T-helper 17 cell (primary cell): ENCODE results near the gene SDK1. TPM values are rescaled to one million over a fixed set of nuclear protein-coding genes. Genes with fewer than 3 reads are reported as not detected.

Source experiments
- ATAC-seq: fragments of 150-1000 bp; cut with Tn5 transposase; 2 replicates; pipeline ENCODE4 v1.10.0; 2021; ENCODE audit warnings: mild to moderate bottlenecking, moderate library complexity
- DNase-seq, 3 donors: peaks; one replicate each; pipeline versions ENCODE4 v3.0.0 to v3.0.0-alpha.2; 2020 to 2021
- H3K9me3 ChIP-seq: one replicate; pipeline ENCODE4 v1.7.0; 2013; ENCODE audit warnings: low read length, mild to moderate bottlenecking; ENCODE audit not compliant: control insufficient read depth, poor library complexity, severe bottlenecking
- H3K27ac Mint-ChIP-seq: one replicate; pipeline ENCODE4 v1.8.0; 2022; ENCODE audit warnings: mild to moderate bottlenecking, moderate library complexity, mixed read lengths
- H3K27me3 Mint-ChIP-seq: one replicate; pipeline ENCODE4 v1.8.0; 2022; ENCODE audit warnings: mixed read lengths
- H3K36me3 Mint-ChIP-seq: one replicate; pipeline ENCODE4 v1.8.0; 2022; ENCODE audit warnings: low read depth, mixed read lengths
- H3K4me1 Mint-ChIP-seq: one replicate; pipeline ENCODE4 v1.8.0; 2022; ENCODE audit warnings: mild to moderate bottlenecking, mixed read lengths
- H3K4me3 Mint-ChIP-seq: one replicate; pipeline ENCODE4 v1.8.0; 2022; ENCODE audit warnings: mild to moderate bottlenecking, moderate library complexity, mixed read lengths
- total RNA-seq, 4 donors: library from RNA in 2 of 4; stranded (reverse) in 2 of 4; gene quantifications; one replicate each; pipeline ENCODE4 v1.2.3 and lab custom pipeline; 2022 to 2026

SDK1 gene
- total RNA-seq, 2 donors from 2014 or later: 0.12 to 0.13 TPM

GRCh38 chr7:4017785-4018184 lies 716.7 kb downstream of the SDK1 start:
- DNase-seq (no peak), ATAC-seq (no peak)
- Mint-ChIP-seq H3K4me1 (no peaks in the 10 kb centered on the region), H3K27me3 (peaks cover 19% of the 10 kb centered on the region), H3K27ac (no peak overlapping the region), H3K36me3 (no peaks in the 10 kb centered on the region), H3K4me3 (no peak overlapping the region)
- H3K9me3 ChIP-seq: no peaks in the 10 kb centered on the region

- H3K36me3 Mint-ChIP-seq: no peaks in the 10 kb centered on the region
These were observed 717.7 kb downstream of the SDK1 start for GRCh38 chr7:4018601-4019316.

GRCh38 chr7:4020086-4020485 lies 719.0 kb downstream of the SDK1 start:
- Mint-ChIP-seq H3K27me3 (peaks cover 15% of the 10 kb centered on the region), H3K4me3 (no peak overlapping the region), H3K36me3 (no peaks in the 10 kb centered on the region), H3K27ac (no peak overlapping the region), H3K4me1 (no peaks in the 10 kb centered on the region)
- no peak for DNase-seq
- no peaks in the 10 kb centered on the region for H3K9me3 ChIP-seq
- ATAC-seq: no peak

More at GRCh38 chr7:4018601-4019316, 717.7 kb downstream of the SDK1 start:
- no peak for DNase-seq
- H3K27ac Mint-ChIP-seq: no peak overlapping the region
- no peaks in the 10 kb centered on the region for H3K9me3 ChIP-seq
- no peak overlapping the region for H3K4me3 Mint-ChIP-seq
- ATAC-seq: no peak
- peaks cover 21% of the 10 kb centered on the region for H3K27me3 Mint-ChIP-seq
- no peaks in the 10 kb centered on the region for H3K4me1 Mint-ChIP-seq

- Mint-ChIP-seq H3K4me1 (no peaks in the 10 kb centered on the region), H3K27ac (no peak overlapping the region), H3K4me3 (no peak overlapping the region), H3K27me3 (peaks cover 4% of the 10 kb centered on the region), H3K36me3 (no peaks in the 10 kb centered on the region)
- no peak for ATAC-seq
- DNase-seq: no peak
- no peaks in the 10 kb centered on the region for H3K9me3 ChIP-seq
These were observed 720.4 kb downstream of the SDK1 start for GRCh38 chr7:4021413-4021812.

GRCh38 chr7:4022265-4022664 lies 721.2 kb downstream of the SDK1 start:
- Mint-ChIP-seq H3K27me3 (peaks cover 4% of the 10 kb centered on the region), H3K27ac (no peak overlapping the region), H3K4me3 (no peak overlapping the region), H3K4me1 (no peaks in the 10 kb centered on the region), H3K36me3 (no peaks in the 10 kb centered on the region)
- H3K9me3 ChIP-seq: no peaks in the 10 kb centered on the region
- no peak for DNase-seq
- ATAC-seq: no peak

- no peaks in the 10 kb centered on the region for H3K36me3 Mint-ChIP-seq
- H3K27me3 Mint-ChIP-seq: peaks cover 10% of the 10 kb centered on the region
- ATAC-seq: no peak
- H3K4me1 Mint-ChIP-seq: no peaks in the 10 kb centered on the region
- no peak overlapping the region for H3K27ac Mint-ChIP-seq
- H3K9me3 ChIP-seq: no peaks in the 10 kb centered on the region
- DNase-seq: no peak
- H3K4me3 Mint-ChIP-seq: no peak overlapping the region
These were observed 722.5 kb downstream of the SDK1 start for GRCh38 chr7:4023502-4023901.

GRCh38 chr7:4024133-4024532 lies 723.1 kb downstream of the SDK1 start:
- Mint-ChIP-seq H3K4me1 (no peaks in the 10 kb centered on the region), H3K4me3 (no peak overlapping the region), H3K27ac (no peak overlapping the region), H3K27me3 (peaks cover 12% of the 10 kb centered on the region), H3K36me3 (no peaks in the 10 kb centered on the region)
- ATAC-seq (no peak), DNase-seq (no peak)
- no peaks in the 10 kb centered on the region for H3K9me3 ChIP-seq

- H3K4me1 Mint-ChIP-seq: no peaks in the 10 kb centered on the region
- H3K9me3 ChIP-seq: no peaks in the 10 kb centered on the region
- no peak for DNase-seq
- H3K36me3 Mint-ChIP-seq: no peaks in the 10 kb centered on the region
- H3K4me3 Mint-ChIP-seq: no peak overlapping the region
- ATAC-seq: no peak
- H3K27me3 Mint-ChIP-seq: peaks cover 18% of the 10 kb centered on the region
- no peak overlapping the region for H3K27ac Mint-ChIP-seq
These were observed 723.8 kb downstream of the SDK1 start for GRCh38 chr7:4024806-4025205.

- no peak for ATAC-seq
- Mint-ChIP-seq H3K4me1 (no peaks in the 10 kb centered on the region), H3K36me3 (no peaks in the 10 kb centered on the region), H3K27me3 (peaks cover 20% of the 10 kb centered on the region), H3K27ac (no peak overlapping the region), H3K4me3 (no peak overlapping the region)
- DNase-seq: no peak
- H3K9me3 ChIP-seq: no peaks in the 10 kb centered on the region
These were observed 724.2 kb downstream of the SDK1 start for GRCh38 chr7:4025210-4025609.

GRCh38 chr7:4025694-4026615 lies 724.9 kb downstream of the SDK1 start:
- H3K36me3 Mint-ChIP-seq: no peaks in the 10 kb centered on the region
- H3K27ac Mint-ChIP-seq: no peak overlapping the region
- H3K9me3 ChIP-seq: no peaks in the 10 kb centered on the region
- no peak overlapping the region for H3K4me3 Mint-ChIP-seq
- H3K27me3 Mint-ChIP-seq: peaks cover 20% of the 10 kb centered on the region
- no peaks in the 10 kb centered on the region for H3K4me1 Mint-ChIP-seq
- DNase-seq (no peak), ATAC-seq (no peak)

GRCh38 chr7:4026941-4027486 lies 726.0 kb downstream of the SDK1 start:
- Mint-ChIP-seq H3K4me3 (no peak overlapping the region), H3K27ac (no peak overlapping the region), H3K27me3 (peaks cover 20% of the 10 kb centered on the region), H3K36me3 (no peaks in the 10 kb centered on the region), H3K4me1 (no peaks in the 10 kb centered on the region)
- no peaks in the 10 kb centered on the region for H3K9me3 ChIP-seq
- DNase-seq (no peak), ATAC-seq (no peak)

GRCh38 chr7:4028221-4028620 lies 727.2 kb downstream of the SDK1 start:
- ATAC-seq (no peak), DNase-seq (no peak)
- H3K27me3 Mint-ChIP-seq: peaks cover 17% of the 10 kb centered on the region

GRCh38 chr7:4029941-4030340 lies 728.9 kb downstream of the SDK1 start:
- ATAC-seq: no peak

More at GRCh38 chr7:4028221-4028620, 727.2 kb downstream of the SDK1 start:
- Mint-ChIP-seq H3K4me3 (no peak overlapping the region), H3K27ac (no peak overlapping the region), H3K36me3 (no peaks in the 10 kb centered on the region), H3K4me1 (no peaks in the 10 kb centered on the region)
- no peaks in the 10 kb centered on the region for H3K9me3 ChIP-seq

More at GRCh38 chr7:4029941-4030340, 728.9 kb downstream of the SDK1 start:
- peaks cover 26% of the 10 kb centered on the region for H3K27me3 Mint-ChIP-seq
- no peaks in the 10 kb centered on the region for H3K36me3 Mint-ChIP-seq
- no peaks in the 10 kb centered on the region for H3K9me3 ChIP-seq
- H3K27ac Mint-ChIP-seq: no peak overlapping the region
- no peaks in the 10 kb centered on the region for H3K4me1 Mint-ChIP-seq
- H3K4me3 Mint-ChIP-seq: no peak overlapping the region
- DNase-seq: no peak
